Upper lobe of right lung (tissue), 1 donor: ENCODE results near the gene MRPS12. TPM values are rescaled to one million over a fixed set of nuclear protein-coding genes. Genes with fewer than 3 reads are reported as not detected.

ENCODE experiments used
- ATAC-seq: fragments of 200-7000 bp; cut with Tn5 transposase; one replicate; pipeline ENCODE4 v1.9.1; 2020; ENCODE audit warnings: mild to moderate bottlenecking, moderate library complexity
- DNase-seq: peaks from one replicate; pipeline ENCODE4 v3.0.0-alpha.2; 2020
- H3K27ac ChIP-seq: fragments of 200-600 bp; one replicate; pipeline ENCODE4 v1.8.0; 2022
- H3K27me3 ChIP-seq: fragments of 200-600 bp; one replicate; pipeline ENCODE4 v1.8.0; 2022; ENCODE audit warnings: mild to moderate bottlenecking
- H3K36me3 ChIP-seq: fragments of 200-600 bp; one replicate; pipeline ENCODE4 v1.8.0; 2022
- H3K4me1 ChIP-seq: fragments of 200-600 bp; one replicate; pipeline ENCODE4 v1.8.0; 2022
- H3K4me3 ChIP-seq: fragments of 200-600 bp; one replicate; pipeline ENCODE4 v1.8.0; 2022; ENCODE audit warnings: mild to moderate bottlenecking
- H3K9me3 ChIP-seq: fragments of 200-600 bp; one replicate; pipeline ENCODE4 v1.8.0; 2022
- intact Hi-C: fragments of 100-400 bp; cut with DNase I; formaldehyde crosslinking; loops from one replicate; pipeline ENCODE4 v1.11.0; 2022
- total RNA-seq: library from RNA; stranded (reverse); fragmentation: NEBNext Ultra II Directional; extraction: Animal tissue kit (Norgen Biotek cat#: 25700); gene quantifications from one replicate; pipeline ENCODE4 v1.2.1, GENCODE V29; 2021
- TF ChIP-seq, protein P1 (sequence below): fragments of 200-600 bp; IDR thresholded peaks from one replicate; pipeline ENCODE4 v1.8.0; 2022; ENCODE audit warnings: antibody characterized with exemption
- donor health status: DM: no; HTN: yes; CAD: no; lungs with severe emphysema.

The MRPS12 gene
- total RNA-seq, 1 donor from 2014 or later, result 28.8 TPM

DNA sequence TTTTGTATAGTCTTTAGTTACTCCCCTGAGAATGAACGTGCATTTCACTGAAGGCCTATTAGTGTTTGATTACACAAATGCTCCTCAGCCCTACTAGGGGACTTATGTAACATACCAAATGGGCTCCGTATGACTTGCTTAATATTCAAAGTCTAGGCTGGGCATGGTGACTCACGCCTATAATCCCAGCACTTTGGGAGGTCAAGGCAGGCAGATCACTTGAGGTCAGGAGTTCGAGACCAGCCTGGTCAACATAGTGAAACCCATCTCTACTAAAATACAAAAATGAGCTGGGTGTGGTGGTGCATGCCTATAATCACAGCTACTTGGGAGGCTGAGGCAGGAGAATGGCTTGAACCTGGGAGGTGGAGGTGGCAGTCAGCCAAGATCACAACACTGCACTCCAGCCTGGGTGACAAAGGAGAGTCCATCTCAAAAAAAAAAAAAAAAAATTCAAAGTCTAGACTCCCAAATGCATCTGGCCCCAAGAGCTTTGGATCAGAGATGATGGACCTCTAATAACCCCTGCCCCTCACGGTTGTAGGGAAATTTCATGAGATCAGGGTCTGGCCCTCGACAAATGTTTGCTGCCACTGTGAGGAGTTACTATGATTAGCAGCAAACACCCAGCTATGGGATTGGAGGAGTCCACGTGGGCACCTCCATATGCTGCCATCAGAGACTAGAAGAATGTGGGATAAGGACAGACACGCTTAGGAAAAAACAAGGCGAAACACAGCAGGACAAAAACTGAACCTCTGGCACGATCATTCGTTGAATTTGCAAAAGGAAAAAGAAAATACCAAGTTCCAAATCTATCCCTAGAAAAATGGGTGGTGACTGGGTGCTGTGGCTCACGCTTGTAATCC, 40.2 kb downstream of the MRPS12 start:
- Histone ChIP-seq H3K4me3 (no peak overlapping the region), H3K4me1 (peaks cover 3% of the 10 kb centered on the region), H3K27me3 (no peaks in the 10 kb centered on the region), H3K9me3 (no peaks in the 10 kb centered on the region), H3K27ac (no peak overlapping the region), H3K36me3 (no peaks in the 10 kb centered on the region)
- DNase-seq (no peak), ATAC-seq (no peak)
- intact Hi-C loops, result no loop called here
- TF ChIP-seq, protein P1, sequence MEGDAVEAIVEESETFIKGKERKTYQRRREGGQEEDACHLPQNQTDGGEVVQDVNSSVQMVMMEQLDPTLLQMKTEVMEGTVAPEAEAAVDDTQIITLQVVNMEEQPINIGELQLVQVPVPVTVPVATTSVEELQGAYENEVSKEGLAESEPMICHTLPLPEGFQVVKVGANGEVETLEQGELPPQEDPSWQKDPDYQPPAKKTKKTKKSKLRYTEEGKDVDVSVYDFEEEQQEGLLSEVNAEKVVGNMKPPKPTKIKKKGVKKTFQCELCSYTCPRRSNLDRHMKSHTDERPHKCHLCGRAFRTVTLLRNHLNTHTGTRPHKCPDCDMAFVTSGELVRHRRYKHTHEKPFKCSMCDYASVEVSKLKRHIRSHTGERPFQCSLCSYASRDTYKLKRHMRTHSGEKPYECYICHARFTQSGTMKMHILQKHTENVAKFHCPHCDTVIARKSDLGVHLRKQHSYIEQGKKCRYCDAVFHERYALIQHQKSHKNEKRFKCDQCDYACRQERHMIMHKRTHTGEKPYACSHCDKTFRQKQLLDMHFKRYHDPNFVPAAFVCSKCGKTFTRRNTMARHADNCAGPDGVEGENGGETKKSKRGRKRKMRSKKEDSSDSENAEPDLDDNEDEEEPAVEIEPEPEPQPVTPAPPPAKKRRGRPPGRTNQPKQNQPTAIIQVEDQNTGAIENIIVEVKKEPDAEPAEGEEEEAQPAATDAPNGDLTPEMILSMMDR, result no peak

- TF ChIP-seq, protein P1, result no peak
- no peaks in the 10 kb centered on the region for H3K27me3 ChIP-seq
- ATAC-seq (no peak), DNase-seq (no peak)
- no peaks in the 10 kb centered on the region for H3K36me3 ChIP-seq
- intact Hi-C loops, result no loop called here
- peaks cover 3% of the 10 kb centered on the region for H3K4me1 ChIP-seq
- no peak overlapping the region for H3K4me3 ChIP-seq
- H3K9me3 ChIP-seq, result no peaks in the 10 kb centered on the region
- H3K27ac ChIP-seq, result no peak overlapping the region
These were observed 40.9 kb downstream of the MRPS12 start for GRCh38 chr19:38971672-38972071.

GRCh38 chr19:38974624-38975213, 44.0 kb downstream of the MRPS12 start:
- intact Hi-C loops, result no loop called here
- ATAC-seq (no peak), DNase-seq (no peak)
- Histone ChIP-seq H3K27ac (peak overlapping the region; percentile 73), H3K9me3 (no peaks in the 10 kb centered on the region), H3K4me3 (peak overlapping the region; percentile 68), H3K36me3 (no peaks in the 10 kb centered on the region), H3K27me3 (no peaks in the 10 kb centered on the region), H3K4me1 (peaks cover 3% of the 10 kb centered on the region)
- TF ChIP-seq, protein P1, result peak; percentile 6

GRCh38 chr19:38975214-38975860, 44.6 kb downstream of the MRPS12 start, which contains the start of gene FBXO17:
Gene FBXO17, minus strand, starts transcription at chr19:38975742. Its CDS starts 25,423 bp downstream, at chr19:38950319.
- TF ChIP-seq, protein P1, result no peak
- ATAC-seq, result peak; percentile 87

GRCh38 chr19:38975861-38976271, 45.1 kb downstream of the MRPS12 start:
- Histone ChIP-seq H3K4me1 (peaks cover 3% of the 10 kb centered on the region), H3K27ac (peak overlapping the region; percentile 73), H3K27me3 (no peaks in the 10 kb centered on the region), H3K9me3 (no peaks in the 10 kb centered on the region), H3K36me3 (no peaks in the 10 kb centered on the region), H3K4me3 (peak overlapping the region; percentile 68)
- no peak for DNase-seq
- TF ChIP-seq, protein P1, result no peak
- intact Hi-C loops, result no loop called here
- ATAC-seq, result peak; percentile 46

More at GRCh38 chr19:38975214-38975860, 44.6 kb downstream of the MRPS12 start, which contains the start of gene FBXO17:
- H3K36me3 ChIP-seq, result no peaks in the 10 kb centered on the region
- H3K27ac ChIP-seq, result peak within 1 kb of the TSS; percentile 73
- H3K4me3 ChIP-seq, result peak within 1 kb of the TSS; percentile 68
- intact Hi-C loops, result no loop called here
- H3K9me3 ChIP-seq, result no peaks in the 10 kb centered on the region
- H3K27me3 ChIP-seq, result no peaks in the 10 kb centered on the region
- DNase-seq, result peak; percentile 76
- peaks cover 3% of the 10 kb centered on the region for H3K4me1 ChIP-seq
